Activated naive CD4-positive, alpha-beta T cell treated with anti-CD3 and anti-CD28 coated beads, Interleukin-2, amount 50 U/mL, for 72 hours (primary cell): Measurements from ENCODE around the gene LAPTM5. TPM values are rescaled to one million over a fixed set of nuclear protein-coding genes. Genes with fewer than 3 reads are reported as not detected.

Source experiments
- ATAC-seq, 2 donors: fragments of 150-1000 bp; cut with Tn5 transposase; 2 replicates each; pipeline ENCODE4 v1.10.0; 2021; ENCODE audit warnings: mild to moderate bottlenecking in 2 of 2, moderate library complexity in 2 of 2
- DNase-seq, 2 donors: peaks; one replicate each; pipeline ENCODE4 v3.0.0; 2021 to 2022; ENCODE audit warnings: low spot score in 2 of 2
- H3K27ac Mint-ChIP-seq, 2 donors: one replicate each; pipeline ENCODE4 v1.8.0; 2022; ENCODE audit warnings: mild to moderate bottlenecking in 2 of 2, mixed read lengths in 2 of 2
- H3K36me3 Mint-ChIP-seq, 2 donors: one replicate each; pipeline ENCODE4 v1.8.0; 2022; ENCODE audit warnings: mixed read lengths in 2 of 2
- H3K9me3 Mint-ChIP-seq, 2 donors: one replicate each; pipeline ENCODE4 v1.8.0; 2022; ENCODE audit warnings: mixed read lengths in 2 of 2
- total RNA-seq, 2 donors: library from RNA; stranded (reverse); gene quantifications; one replicate each; pipeline ENCODE4 v1.2.3, GENCODE V29; 2022

LAPTM5 gene
- total RNA-seq, 2 donors from 2014 or later: 248 to 298 TPM

- DNase-seq (no peak), ATAC-seq (no peak)
- H3K36me3 Mint-ChIP-seq: peaks cover 41 to 45% of the 10 kb centered on the region in 2 donors
- H3K27ac Mint-ChIP-seq: peak overlapping the region; percentile 76 to 98
- H3K9me3 Mint-ChIP-seq: no peaks in the 10 kb centered on the region
These were observed 3.9 kb downstream of the LAPTM5 start for GRCh38 chr1:30753660-30754123.

- Mint-ChIP-seq H3K27ac (peak overlapping the region; percentile 94 to 98), H3K9me3 (no peaks in the 10 kb centered on the region), H3K36me3 (peaks cover 41 to 51% of the 10 kb centered on the region in 2 donors)
- DNase-seq (no peak), ATAC-seq (no peak)
These were observed 4.5 kb downstream of the LAPTM5 start for GRCh38 chr1:30753118-30753517.

GRCh38 chr1:30752651-30752908, 5.0 kb downstream of the LAPTM5 start:
- Mint-ChIP-seq H3K9me3 (no peaks in the 10 kb centered on the region), H3K36me3 (peaks cover 40 to 54% of the 10 kb centered on the region in 2 donors), H3K27ac (peak overlapping the region; percentile 94 to 98)
- DNase-seq: no peak
- no peak for ATAC-seq

- DNase-seq (no peak), ATAC-seq (no peak)
- Mint-ChIP-seq H3K36me3 (peaks cover 35 to 53% of the 10 kb centered on the region in 2 donors), H3K9me3 (no peaks in the 10 kb centered on the region), H3K27ac (peak overlapping the region; percentile 94 to 98)
These were observed 5.5 kb downstream of the LAPTM5 start for GRCh38 chr1:30751830-30752650.

GRCh38 chr1:30750731-30751291, 6.8 kb downstream of the LAPTM5 start:
- H3K9me3 Mint-ChIP-seq: no peaks in the 10 kb centered on the region
- H3K27ac Mint-ChIP-seq: peak overlapping the region; percentile 92 to 98
- DNase-seq (no peak), ATAC-seq (no peak)
- H3K36me3 Mint-ChIP-seq: peaks cover 29 to 53% of the 10 kb centered on the region in 2 donors

- DNase-seq (peak in 1 of 2 donors; percentile 71), ATAC-seq (peak; percentile 36 to 53)
- peaks cover 21 to 44% of the 10 kb centered on the region in 2 donors for H3K36me3 Mint-ChIP-seq
- H3K27ac Mint-ChIP-seq: peak overlapping the region; percentile 98
- H3K9me3 Mint-ChIP-seq: no peaks in the 10 kb centered on the region
These were observed 7.6 kb downstream of the LAPTM5 start for GRCh38 chr1:30749691-30750583.

GRCh38 chr1:30748699-30749401, 8.7 kb downstream of the LAPTM5 start:
- ATAC-seq: peak; percentile 27 to 55
- H3K36me3 Mint-ChIP-seq: peaks cover 18 to 39% of the 10 kb centered on the region in 2 donors
- H3K27ac Mint-ChIP-seq: peak overlapping the region; percentile 98
- no peak for DNase-seq
- no peaks in the 10 kb centered on the region for H3K9me3 Mint-ChIP-seq

GRCh38 chr1:30748098-30748698, 9.4 kb downstream of the LAPTM5 start:
- Mint-ChIP-seq H3K36me3 (peaks cover 14 to 39% of the 10 kb centered on the region in 2 donors), H3K9me3 (no peaks in the 10 kb centered on the region), H3K27ac (peak overlapping the region; percentile 98)
- ATAC-seq (peak in 1 of 2 donors; percentile 1), DNase-seq (no peak)

- no peak for DNase-seq
These were observed 10.3 kb downstream of the LAPTM5 start for GRCh38 chr1:30747033-30748008.

GRCh38 chr1:30746212-30747032, 11.2 kb downstream of the LAPTM5 start:
- H3K27ac Mint-ChIP-seq: peak overlapping the region; percentile 98
- no peaks in the 10 kb centered on the region for H3K9me3 Mint-ChIP-seq
- peaks cover 12 to 43% of the 10 kb centered on the region in 2 donors for H3K36me3 Mint-ChIP-seq
- ATAC-seq (no peak), DNase-seq (no peak)

More at GRCh38 chr1:30747033-30748008, 10.3 kb downstream of the LAPTM5 start:
- peaks cover 10 to 39% of the 10 kb centered on the region in 2 donors for H3K36me3 Mint-ChIP-seq
- no peaks in the 10 kb centered on the region for H3K9me3 Mint-ChIP-seq
- peak overlapping the region; percentile 98 for H3K27ac Mint-ChIP-seq
- ATAC-seq: no peak

- H3K27ac Mint-ChIP-seq: peak overlapping the region; percentile 98
- H3K36me3 Mint-ChIP-seq: peaks cover 18 to 49% of the 10 kb centered on the region in 2 donors
- ATAC-seq: no peak
- no peaks in the 10 kb centered on the region for H3K9me3 Mint-ChIP-seq
- no peak for DNase-seq
These were observed 11.8 kb downstream of the LAPTM5 start for GRCh38 chr1:30745834-30746208.

GRCh38 chr1:30745156-30745833, 12.3 kb downstream of the LAPTM5 start:
- Mint-ChIP-seq H3K9me3 (no peaks in the 10 kb centered on the region), H3K27ac (peak overlapping the region; percentile 98), H3K36me3 (peaks cover 21 to 54% of the 10 kb centered on the region in 2 donors)
- ATAC-seq: no peak
- DNase-seq: no peak

- DNase-seq: peak in 1 of 2 donors; percentile 83
- no peaks in the 10 kb centered on the region for H3K9me3 Mint-ChIP-seq
- H3K36me3 Mint-ChIP-seq: peaks cover 21 to 59% of the 10 kb centered on the region in 2 donors
- ATAC-seq: peak; percentile 61 to 79
- peak overlapping the region; percentile 98 for H3K27ac Mint-ChIP-seq
These were observed 13.4 kb downstream of the LAPTM5 start for GRCh38 chr1:30744060-30744756.
